ENCODE data around the gene ANKRD34A.

GRCh38 chr1:145999321-146000024 lies 35.1 kb upstream of the ANKRD34A start:
- TF ChIP-seq ZNF596 (tag by site-specific recombination; IDR thresholded peaks at IDR 0.05) = no peak
- TF ChIP-seq ZNF501 (tag by site-specific recombination; IDR thresholded peaks at IDR 0.05) = no peak
- TF ChIP-seq CTCF (tag by site-specific recombination; IDR thresholded peaks at IDR 0.05) = no peak
- TF ChIP-seq MYNN (tag by site-specific recombination; IDR thresholded peaks at IDR 0.05; ENCODE audit: borderline replicate concordance) = no peak
- TF ChIP-seq ZNF423 (tag by site-specific recombination; IDR thresholded peaks at IDR 0.05) = no peak
- 0 out of 2 replicates have a peak, but pooled peaks have one; percentile 27 for TF ChIP-seq FEZF1 (tag by site-specific recombination; IDR thresholded peaks at IDR 0.05)
- TF ChIP-seq ZBTB17 (tag by site-specific recombination; IDR thresholded peaks at IDR 0.05) = no peak
- TF ChIP-seq ZSCAN23 (tag by site-specific recombination; IDR thresholded peaks at IDR 0.05) = no peak
